ENCODE measurements around the gene KIF9.
"Not testable (repeated sequence)": the region's sequence is repeated elsewhere in the genome, so short reads cannot be mapped to it uniquely, and the experiment has no call there.

Gene KIF9

DNA sequence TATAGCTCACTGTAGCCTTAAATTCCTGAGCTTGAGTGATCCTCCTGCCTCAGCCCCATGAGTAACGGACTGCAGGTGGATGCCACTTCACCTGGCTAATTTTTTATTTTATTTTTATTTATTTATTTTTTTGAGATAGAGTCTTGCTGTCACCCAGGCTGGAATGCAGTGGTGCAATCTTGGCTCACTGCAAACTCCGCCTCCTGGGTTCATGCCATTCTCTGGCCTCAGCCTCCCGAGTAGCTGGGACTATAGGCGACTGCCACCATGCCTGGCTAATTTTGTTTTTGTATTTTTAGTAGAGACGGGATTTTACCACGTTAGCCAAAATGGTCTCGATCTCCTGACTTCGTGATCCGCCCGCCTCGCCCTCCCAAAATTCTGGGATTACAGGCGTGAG lies 102.6 kb downstream of the KIF9 start:
- DNase-seq = not testable (repeated sequence)

Data from AML-193 (cell line).